ENCODE measurements around the gene RELN. TPM values are rescaled to one million over a fixed set of nuclear protein-coding genes. Genes with fewer than 3 reads are reported as not detected.

RELN gene
- total RNA-seq, 1 experiment from 2014 or later, result 4.3 TPM

- TF ChIP-seq, protein P1, sequence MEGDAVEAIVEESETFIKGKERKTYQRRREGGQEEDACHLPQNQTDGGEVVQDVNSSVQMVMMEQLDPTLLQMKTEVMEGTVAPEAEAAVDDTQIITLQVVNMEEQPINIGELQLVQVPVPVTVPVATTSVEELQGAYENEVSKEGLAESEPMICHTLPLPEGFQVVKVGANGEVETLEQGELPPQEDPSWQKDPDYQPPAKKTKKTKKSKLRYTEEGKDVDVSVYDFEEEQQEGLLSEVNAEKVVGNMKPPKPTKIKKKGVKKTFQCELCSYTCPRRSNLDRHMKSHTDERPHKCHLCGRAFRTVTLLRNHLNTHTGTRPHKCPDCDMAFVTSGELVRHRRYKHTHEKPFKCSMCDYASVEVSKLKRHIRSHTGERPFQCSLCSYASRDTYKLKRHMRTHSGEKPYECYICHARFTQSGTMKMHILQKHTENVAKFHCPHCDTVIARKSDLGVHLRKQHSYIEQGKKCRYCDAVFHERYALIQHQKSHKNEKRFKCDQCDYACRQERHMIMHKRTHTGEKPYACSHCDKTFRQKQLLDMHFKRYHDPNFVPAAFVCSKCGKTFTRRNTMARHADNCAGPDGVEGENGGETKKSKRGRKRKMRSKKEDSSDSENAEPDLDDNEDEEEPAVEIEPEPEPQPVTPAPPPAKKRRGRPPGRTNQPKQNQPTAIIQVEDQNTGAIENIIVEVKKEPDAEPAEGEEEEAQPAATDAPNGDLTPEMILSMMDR (IDR thresholded peaks at IDR 0.05; ENCODE audit: insufficient read depth in 1 of 2, low read depth in 1 of 2, low read length in 1 of 2, severe bottlenecking in 1 of 2, unreplicated experiment in 1 of 2), result no peak
- ChIA-PET CTCF (no interaction called here), POLR2A (no interaction called here)
- no peak overlapping the region for H3K4me3 ChIP-seq (ENCODE audit: low read depth, low read length)
- no peak overlapping the region for H3K4me3 Mint-ChIP-seq (ENCODE audit: unreplicated experiment)
- DNase-seq, result no peak
- H3K36me3 Mint-ChIP-seq (ENCODE audit: insufficient read depth, unreplicated experiment), result no peaks in the 10 kb centered on the region
- no peaks in the 10 kb centered on the region; the same call in 1 of the 2 replicates for H3K27me3 ChIP-seq (replicated peaks; ENCODE audit: control insufficient read depth, insufficient read depth, low read length)
- no peaks in the 10 kb centered on the region for H3K9me3 Mint-ChIP-seq (ENCODE audit: unreplicated experiment)
- H3K27me3 Mint-ChIP-seq (ENCODE audit: insufficient read depth, unreplicated experiment), result no peaks in the 10 kb centered on the region
- no peaks in the 10 kb centered on the region for H3K36me3 ChIP-seq (ENCODE audit: control insufficient read depth, insufficient read depth, low read length)
- no peak overlapping the region for H3K27ac Mint-ChIP-seq (ENCODE audit: unreplicated experiment)
- intact Hi-C loops (cut with micrococcal nuclease; ENCODE audit: unreplicated experiment), result no loop called here
- no peaks in the 10 kb centered on the region for H3K4me1 ChIP-seq
- peaks cover 15% of the 10 kb centered on the region for H3K4me1 Mint-ChIP-seq (ENCODE audit: low read depth, unreplicated experiment)
- no peaks in the 10 kb centered on the region for H3K9me3 ChIP-seq
- BruUV-seq (replicated peaks), result no TSS peak
Observed at GRCh38 chr7:103686064-103686463, 303.4 kb downstream of the RELN start.

GRCh38 chr7:103685646-103686045, 303.8 kb downstream of the RELN start:
- Histone ChIP-seq H3K27me3 (replicated peaks; ENCODE audit: control insufficient read depth, insufficient read depth, low read length) (no peaks in the 10 kb centered on the region; the same call in 1 of the 2 replicates), H3K9me3 (no peaks in the 10 kb centered on the region), H3K4me3 (ENCODE audit: low read depth, low read length) (no peak overlapping the region), H3K36me3 (ENCODE audit: control insufficient read depth, insufficient read depth, low read length) (no peaks in the 10 kb centered on the region), H3K4me1 (no peaks in the 10 kb centered on the region)
- Mint-ChIP-seq H3K9me3 (ENCODE audit: unreplicated experiment) (no peaks in the 10 kb centered on the region), H3K27me3 (ENCODE audit: insufficient read depth, unreplicated experiment) (no peaks in the 10 kb centered on the region), H3K4me1 (ENCODE audit: low read depth, unreplicated experiment) (peaks cover 12% of the 10 kb centered on the region), H3K4me3 (ENCODE audit: unreplicated experiment) (no peak overlapping the region), H3K27ac (ENCODE audit: unreplicated experiment) (no peak overlapping the region), H3K36me3 (ENCODE audit: insufficient read depth, unreplicated experiment) (no peaks in the 10 kb centered on the region)
- DNase-seq, result no peak
- no TSS peak for BruUV-seq (replicated peaks)
- ChIA-PET POLR2A (no interaction called here), CTCF (no interaction called here)
- TF ChIP-seq, protein P1 (IDR thresholded peaks at IDR 0.05; ENCODE audit: insufficient read depth in 1 of 2, low read depth in 1 of 2, low read length in 1 of 2, severe bottlenecking in 1 of 2, unreplicated experiment in 1 of 2), result no peak
- intact Hi-C loops (cut with micrococcal nuclease; ENCODE audit: unreplicated experiment), result no loop called here

DNA sequence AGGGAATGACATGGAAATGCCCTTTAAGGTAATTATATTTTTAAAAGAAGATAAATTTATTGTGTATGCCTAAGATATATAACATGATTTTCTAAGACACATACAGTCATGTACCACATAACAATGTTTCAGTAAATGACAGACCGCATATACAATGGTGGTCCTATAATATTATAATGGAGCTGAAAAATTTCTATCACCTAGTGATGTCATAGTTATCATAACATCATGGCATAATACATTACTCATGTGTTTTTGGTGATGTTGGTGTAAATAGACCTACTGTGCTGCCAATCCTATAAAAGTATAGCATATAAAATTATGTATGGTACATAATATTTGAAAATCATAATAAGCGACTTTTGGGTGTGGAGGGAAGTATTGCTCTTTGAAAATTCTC, 306.1 kb downstream of the RELN start:
- DNase-seq, result no peak
- H3K4me3 Mint-ChIP-seq (ENCODE audit: unreplicated experiment), result no peak overlapping the region
- TF ChIP-seq, protein P1 (IDR thresholded peaks at IDR 0.05; ENCODE audit: insufficient read depth in 1 of 2, low read depth in 1 of 2, low read length in 1 of 2, severe bottlenecking in 1 of 2, unreplicated experiment in 1 of 2), result no peak
- H3K36me3 ChIP-seq (ENCODE audit: control insufficient read depth, insufficient read depth, low read length), result no peaks in the 10 kb centered on the region
- H3K27me3 Mint-ChIP-seq (ENCODE audit: insufficient read depth, unreplicated experiment), result no peaks in the 10 kb centered on the region
- no peak overlapping the region for H3K4me3 ChIP-seq (ENCODE audit: low read depth, low read length)
- H3K4me1 ChIP-seq, result no peaks in the 10 kb centered on the region
- H3K36me3 Mint-ChIP-seq (ENCODE audit: insufficient read depth, unreplicated experiment), result no peaks in the 10 kb centered on the region
- H3K9me3 Mint-ChIP-seq (ENCODE audit: unreplicated experiment), result no peaks in the 10 kb centered on the region
- no TSS peak for BruUV-seq (replicated peaks)
- H3K27ac Mint-ChIP-seq (ENCODE audit: unreplicated experiment), result no peak overlapping the region
- H3K27me3 ChIP-seq (replicated peaks; ENCODE audit: control insufficient read depth, insufficient read depth, low read length), result no peaks in the 10 kb centered on the region; the same call in 1 of the 2 replicates
- CTCF ChIA-PET, result no interaction called here
- H3K9me3 ChIP-seq, result no peaks in the 10 kb centered on the region
- peaks cover 10% of the 10 kb centered on the region for H3K4me1 Mint-ChIP-seq (ENCODE audit: low read depth, unreplicated experiment)
- POLR2A ChIA-PET, result no interaction called here
- intact Hi-C loops (cut with micrococcal nuclease; ENCODE audit: unreplicated experiment), result no loop called here
